Fibroblast of the aortic adventitia (primary cell): ENCODE results near the gene GPR37L1. TPM values are rescaled to one million over a fixed set of nuclear protein-coding genes. Genes with fewer than 3 reads are reported as not detected.

Source experiments
- DNase-seq: peaks from one replicate; pipeline ENCODE4 v3.0.0-alpha.2; 2010; ENCODE audit warnings: low read depth
- H3K4me3 ChIP-seq: 2 replicates; pipeline ENCODE4 v1.5.1; 2011; ENCODE audit warnings: low read depth, mild to moderate bottlenecking, control low read depth, low read length, moderate library complexity
- CTCF ChIP-seq: IDR thresholded peaks from 2 replicates; pipeline ENCODE4 v1.5.1; 2011; ENCODE audit warnings: mild to moderate bottlenecking, low read length, control low read depth, inconsistent platforms; ENCODE audit not compliant: insufficient read depth
- total RNA-seq: library from RNA; depleted of rRNA; stranded (reverse); fragments of >200 nt; gene quantifications from 2 replicates; pipeline ENCODE4 v1.2.3, GENCODE V29; 2012; ENCODE audit warnings: low replicate concordance

The GPR37L1 gene
- total RNA-seq, 1 donor, result not detected

DNA sequence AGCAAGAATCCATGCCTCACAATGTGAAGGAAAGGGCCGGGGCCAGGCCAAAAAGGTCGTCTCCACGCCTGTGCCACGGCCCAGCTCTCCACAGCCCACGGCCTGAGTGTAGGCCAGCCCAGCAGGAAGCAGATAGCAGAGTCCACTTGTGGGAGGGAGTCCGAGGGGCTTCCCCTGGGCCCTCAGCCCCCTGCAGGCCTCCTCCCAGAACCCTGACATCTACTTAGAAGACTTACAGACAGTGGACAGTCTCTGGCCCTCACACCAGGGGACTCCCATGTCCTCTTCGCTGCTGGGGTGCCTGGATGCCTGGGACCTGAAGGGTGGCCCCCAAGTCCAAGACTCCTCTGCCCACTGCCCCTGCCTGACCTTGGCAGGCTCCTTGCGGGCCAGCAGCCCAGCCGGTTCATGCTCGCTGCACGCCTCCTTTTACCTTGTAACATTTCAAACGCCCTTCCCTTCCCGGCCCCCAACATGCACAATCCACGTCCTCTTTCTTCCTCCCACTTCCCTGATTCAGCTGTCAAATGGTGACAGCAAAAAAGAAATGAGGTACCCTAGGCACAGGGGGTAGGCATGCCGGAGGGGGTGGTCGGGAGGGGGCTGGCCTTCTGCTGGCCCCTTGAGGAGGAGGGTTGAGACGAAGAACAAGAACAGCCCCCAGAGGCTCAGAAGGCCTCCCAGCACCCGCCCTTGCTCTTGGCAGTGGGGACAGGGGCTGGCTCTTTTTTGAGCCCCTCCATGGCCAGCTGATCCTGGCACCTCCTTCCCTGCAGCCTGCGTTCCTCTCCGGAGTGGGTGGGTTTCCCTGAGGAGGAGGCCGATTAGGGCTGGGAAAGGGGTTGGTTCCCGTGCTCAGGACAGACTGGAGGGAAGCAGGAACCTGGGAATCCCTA, 38.7 kb downstream of the GPR37L1 start:
- DNase-seq, result no peak
- H3K4me3 ChIP-seq, result no peak overlapping the region
- no peak for TF ChIP-seq CTCF

GRCh38 chr1:202162047-202162417, 39.3 kb downstream of the GPR37L1 start:
- no peak for TF ChIP-seq CTCF
- H3K4me3 ChIP-seq, result no peak overlapping the region
- DNase-seq, result no peak

GRCh38 chr1:202162418-202163280, 39.9 kb downstream of the GPR37L1 start:
- no peak for DNase-seq
- no peak for TF ChIP-seq CTCF
- H3K4me3 ChIP-seq, result no peak overlapping the region

DNA sequence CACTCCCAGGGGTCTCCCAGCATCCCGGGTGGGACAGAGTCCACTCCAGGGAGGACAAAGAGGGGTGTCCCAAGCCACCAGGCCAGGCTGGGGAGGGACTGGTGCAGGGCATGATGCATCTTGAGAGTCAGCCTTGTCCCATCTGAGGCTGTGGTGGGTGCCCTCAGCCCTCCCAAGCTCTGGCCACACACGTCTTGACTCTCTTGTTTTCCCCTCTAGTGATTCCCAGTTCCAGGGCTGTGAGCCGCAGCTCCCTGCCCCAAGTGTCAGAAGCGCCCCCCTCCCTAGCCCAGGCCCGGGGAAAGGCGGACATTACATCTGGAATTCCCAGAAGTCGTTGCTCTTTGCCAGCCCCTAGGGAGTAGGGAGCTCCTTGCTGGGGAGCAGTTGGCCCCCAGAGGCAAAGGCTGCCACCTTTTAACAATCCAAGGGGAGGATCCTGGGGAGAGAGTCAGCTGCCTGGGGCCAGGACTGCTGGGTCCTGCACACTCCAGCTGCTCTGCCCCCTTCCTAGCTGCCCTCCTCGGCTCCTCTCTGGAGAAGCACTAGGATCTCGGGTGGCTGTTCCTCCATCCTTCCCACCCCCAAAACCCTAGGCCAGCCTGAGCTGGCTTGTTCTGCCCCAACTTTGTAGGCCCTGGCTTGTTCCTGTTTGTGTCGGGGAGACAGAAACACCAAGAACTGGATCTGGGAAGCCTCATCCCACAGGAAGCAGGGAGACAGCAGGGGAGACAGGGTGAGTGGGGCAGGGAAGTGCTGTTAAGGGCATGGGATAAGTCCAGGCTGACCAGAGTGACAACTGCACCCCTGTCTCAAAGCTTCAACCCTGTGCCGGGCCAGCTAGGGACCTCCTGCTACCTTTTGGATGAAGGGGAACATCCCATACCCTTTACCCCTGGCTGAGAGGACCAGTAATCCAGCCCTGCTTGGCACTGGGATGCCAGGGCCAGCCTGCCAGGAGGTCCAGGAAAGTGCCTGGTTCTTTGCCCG, 40.9 kb downstream of the GPR37L1 start:
- no peak for DNase-seq
- no peak for TF ChIP-seq CTCF
- H3K4me3 ChIP-seq, result no peak overlapping the region

GRCh38 chr1:202164271-202165037, 41.7 kb downstream of the GPR37L1 start:
- H3K4me3 ChIP-seq, result no peak overlapping the region
- no peak for DNase-seq
- no peak for TF ChIP-seq CTCF
